GM19324 (cell line): Measurements from ENCODE around the gene FAM20C.

Experiments
- ATAC-seq: cut with Tn5 transposase; IDR thresholded peaks from one replicate; pipeline ENCODE4 v1.9.1; 2021; ENCODE audit warnings: mild to moderate bottlenecking, moderate library complexity; ENCODE audit not compliant: unreplicated experiment, low FRiP score

Gene FAM20C

GRCh38 chr7:191981-192649 is at the start of gene FAM20C:
TSS of gene FAM20C (plus strand) at chr7:192571. CDS start at chr7:193200, 629 bp downstream.
- no peak for ATAC-seq

- no peak for ATAC-seq
Measured at GRCh38 chr7:143145-143751, 49.1 kb upstream of the FAM20C start.

- ATAC-seq: no peak
Measured at GRCh38 chr7:143811-144453, 48.4 kb upstream of the FAM20C start.

- ATAC-seq: no peak
Measured at GRCh38 chr7:144454-144826, 47.9 kb upstream of the FAM20C start.

- no peak for ATAC-seq
Measured at GRCh38 chr7:145863-146262, 46.5 kb upstream of the FAM20C start.

- ATAC-seq: no peak
Measured at GRCh38 chr7:148543-148931, 43.8 kb upstream of the FAM20C start.

GRCh38 chr7:148932-149790 is 43.2 kb upstream of the FAM20C start:
- ATAC-seq: peak; percentile 95

- ATAC-seq: no peak
Measured at GRCh38 chr7:149791-150636, 42.4 kb upstream of the FAM20C start.

- ATAC-seq: no peak
Measured at GRCh38 chr7:150811-151221, 41.6 kb upstream of the FAM20C start.

- ATAC-seq: no peak
Measured at GRCh38 chr7:151346-152050, 40.9 kb upstream of the FAM20C start.

- no peak for ATAC-seq
Measured at GRCh38 chr7:152702-153391, 39.5 kb upstream of the FAM20C start.

GRCh38 chr7:153604-154003 is 38.8 kb upstream of the FAM20C start:
- no peak for ATAC-seq

- no peak for ATAC-seq
Measured at GRCh38 chr7:154096-154799, 38.1 kb upstream of the FAM20C start.

- ATAC-seq: no peak
Measured at GRCh38 chr7:155469-155900, 36.9 kb upstream of the FAM20C start.

- no peak for ATAC-seq
Measured at GRCh38 chr7:156111-157007, 36.0 kb upstream of the FAM20C start.

GRCh38 chr7:157008-157310 is 35.4 kb upstream of the FAM20C start:
- ATAC-seq: no peak

- ATAC-seq: no peak
Measured at GRCh38 chr7:157771-158625, 34.4 kb upstream of the FAM20C start.
